Measurements from ENCODE around the gene CTSE. TPM values are rescaled to one million over a fixed set of nuclear protein-coding genes. Genes with fewer than 3 reads are reported as not detected.
A peak's percentile ranks its signal among the peaks of the same experiment; 100 is the strongest.

Gene CTSE
- total and polyA plus RNA-seq, 9 of the 15 experiments (the other 6 are each of a cell fraction or from before 2014, with no cell fraction given), result 0.04 to 0.18 (median 0.09) TPM; not detected in 4

GRCh38 chr1:205972491-205973168 lies 51.1 kb downstream of the CTSE start:
- POLR2A ChIA-PET, result interaction anchor here (1.7 kb wide), 1 partner anchor 13 kb away, joined by 5 read pairs; no protein-coding TSS in a partner anchor
- no peak for FAIRE-seq

More at GRCh38 chr1:205972491-205973168, 51.1 kb downstream of the CTSE start:
- Histone ChIP-seq H4K20me1 (replicated peaks; ENCODE audit: control insufficient read depth, insufficient read depth, low read length) (peaks cover 4% of the 10 kb centered on the region; the same call in 1 of the 2 replicates), H3K9me1 (ENCODE audit: control insufficient read depth, insufficient read depth, low read length) (no peaks in the 10 kb centered on the region), H3K4me2 (ENCODE audit: insufficient read depth, low read length) (no peak overlapping the region), H3K36me3 (ENCODE audit: control insufficient read depth, insufficient read depth, low read length) (no peaks in the 10 kb centered on the region), H3K9ac (ENCODE audit: insufficient read depth in 1 of 2, low read depth in 2 of 2, low read length in 2 of 2) (no peak overlapping the region), H3K79me2 (ENCODE audit: control insufficient read depth, insufficient read depth, low read length) (no peaks in the 10 kb centered on the region), H3K4me3 (no peak overlapping the region), H3K9me3 (replicated peaks; ENCODE audit: control insufficient read depth, insufficient read depth, low read depth, low read length) (no peaks in the 10 kb centered on the region; the same call in 1 of the 2 replicates), H2AFZ (ENCODE audit: low read depth, low read length) (no peak overlapping the region), H3K27ac (ENCODE audit: extremely low read depth, low read depth, low read length) (no peak overlapping the region), H3K27me3 (ENCODE audit: control insufficient read depth in 2 of 2, insufficient read depth in 2 of 2, low read length in 2 of 2) (peaks cover 8 to 30% of the 10 kb centered on the region in 2 experiments), H3K4me1 (replicated peaks in 1 of 2; ENCODE audit: control insufficient read depth in 2 of 2, insufficient read depth in 2 of 2, low read length in 2 of 2) (peaks cover 0 to 4% of the 10 kb centered on the region in 2 experiments; a peak in 1 of 5 replicates)
- CTCF ChIA-PET (ENCODE audit: low intra/inter-chr PET ratio), result no interaction called here
- intact Hi-C loops (cut with micrococcal nuclease) (no loop called here), in situ Hi-C loops (cut with MboI) (no loop called here)
- 43% methylated on average over 9 of the region's 11 CpGs for WGBS (ENCODE audit: insufficient coverage, low coverage, missing lambda C conversion rate)
- TF ChIP-seq JUN (IDR thresholded peaks at IDR 0.05; ENCODE audit: borderline replicate concordance, low read depth, low read length), result no peak
- TF ChIP-seq JUN (CRISPR knock-in tag; IDR thresholded peaks at IDR 0.05; ENCODE audit: borderline replicate concordance), result no peak
- 0 out of 2 replicates have a peak, but pooled peaks have one; percentile 9 for TF ChIP-seq USF1 (CRISPR knock-in tag; IDR thresholded peaks at IDR 0.05)
- TF ChIP-seq SNRNP70 (optimal IDR thresholded peaks at IDR 0.05; ENCODE audit: low read depth, low read length), result no peak
- TF ChIP-seq TCF3 (CRISPR knock-in tag; IDR thresholded peaks at IDR 0.05), result no peak
- no peak for TF ChIP-seq SREBF1 (IDR thresholded peaks at IDR 0.05; ENCODE audit: borderline replicate concordance, low read depth, low read length)
- TF ChIP-seq CBX1 (IDR thresholded peaks at IDR 0.05; ENCODE audit: low read depth), result peak; percentile 71
- no peak for TF ChIP-seq FOXM1 (IDR thresholded peaks at IDR 0.05; ENCODE audit: low read depth)
- 0 out of 2 replicates have a peak, but pooled peaks have one; percentile 63 for TF ChIP-seq FOXM1 (CRISPR knock-in tag; IDR thresholded peaks at IDR 0.05; ENCODE audit: low read depth)
- 0 out of 2 replicates have a peak, but pooled peaks have one; percentile 47 for TF ChIP-seq CBFB (CRISPR knock-in tag; IDR thresholded peaks at IDR 0.05)
- TF ChIP-seq CREBBP (IDR thresholded peaks at IDR 0.05; ENCODE audit: low read depth, low read length), result peak; percentile 26
- TF ChIP-seq OTX1 (CRISPR knock-in tag; IDR thresholded peaks at IDR 0.05), result 0 out of 2 replicates have a peak, but pooled peaks have one; percentile 12
- 0 out of 2 replicates have a peak, but pooled peaks have one; percentile 16 for TF ChIP-seq ZC3H4 (CRISPR knock-in tag; IDR thresholded peaks at IDR 0.05; ENCODE audit: borderline replicate concordance)
- DNase-seq (ENCODE audit: extremely low read depth in 1 of 4, low spot score in 3 of 4) (no peak), ATAC-seq (peak; percentile 57)
- BruUV-seq (replicated peaks), result no TSS peak
